Measurements from ENCODE around the gene PLA2G4C.
"Not testable (repeated sequence)": the region's sequence is repeated elsewhere in the genome, so short reads cannot be mapped to it uniquely, and the experiment has no call there.

PLA2G4C gene

GRCh38 chr19:48108997-48109782 lies 1.4 kb downstream of the PLA2G4C start:
- DNase-seq (ENCODE audit: low read depth) = no peak

- DNase-seq (ENCODE audit: low read depth) = no peak
Measured at GRCh38 chr19:48103922-48104321, 6.7 kb downstream of the PLA2G4C start.

GRCh38 chr19:48102870-48103751 lies 7.5 kb downstream of the PLA2G4C start:
- DNase-seq (ENCODE audit: low read depth) = no peak

GRCh38 chr19:48095612-48096175 lies 14.9 kb downstream of the PLA2G4C start:
- no peak for DNase-seq (ENCODE audit: low read depth)

- no peak for DNase-seq (ENCODE audit: low read depth)
Measured at GRCh38 chr19:48094855-48095203, 15.8 kb downstream of the PLA2G4C start.

GRCh38 chr19:48094129-48094854 lies 16.3 kb downstream of the PLA2G4C start:
- DNase-seq (ENCODE audit: low read depth) = no peak

- not testable (repeated sequence) for DNase-seq (ENCODE audit: low read depth)
Measured at GRCh38 chr19:48091111-48091718, 19.4 kb downstream of the PLA2G4C start.

- DNase-seq (ENCODE audit: low read depth) = no peak
Measured at GRCh38 chr19:48090281-48090802, 20.3 kb downstream of the PLA2G4C start.

GRCh38 chr19:48088991-48089390 lies 21.6 kb downstream of the PLA2G4C start:
- not testable (repeated sequence) for DNase-seq (ENCODE audit: low read depth)

- DNase-seq (ENCODE audit: low read depth) = no peak
Measured at GRCh38 chr19:48085904-48086864, 24.4 kb downstream of the PLA2G4C start.

- DNase-seq (ENCODE audit: low read depth) = no peak
Measured at GRCh38 chr19:48085076-48085475, 25.5 kb downstream of the PLA2G4C start.

- DNase-seq (ENCODE audit: low read depth) = no peak
Measured at GRCh38 chr19:48081106-48081505, 29.5 kb downstream of the PLA2G4C start.

GRCh38 chr19:48070177-48070769 lies 40.3 kb downstream of the PLA2G4C start:
- DNase-seq (ENCODE audit: low read depth) = not testable (repeated sequence)

- DNase-seq (ENCODE audit: low read depth) = no peak
Measured at GRCh38 chr19:48069435-48069834, 41.2 kb downstream of the PLA2G4C start.

GRCh38 chr19:48064509-48064908 lies 46.1 kb downstream of the PLA2G4C start:
- no peak for DNase-seq (ENCODE audit: low read depth)

- no peak for DNase-seq (ENCODE audit: low read depth)
Measured at GRCh38 chr19:48061401-48062344, 48.9 kb downstream of the PLA2G4C start.

GRCh38 chr19:48060381-48060780 lies 50.2 kb downstream of the PLA2G4C start:
- no peak for DNase-seq (ENCODE audit: low read depth)

GRCh38 chr19:48059331-48059730 lies 51.3 kb downstream of the PLA2G4C start:
- no peak for DNase-seq (ENCODE audit: low read depth)

- no peak for DNase-seq (ENCODE audit: low read depth)
Measured at GRCh38 chr19:48053856-48054255, 56.8 kb downstream of the PLA2G4C start.

Measured in activated gamma-delta T cell treated with anti-CD3 and anti-CD28 coated beads, Interleukin-2, amount 50 U/mL, for 16 hours (primary cell).